Brain pericyte (primary cell): ENCODE results near the gene FBP2.
"Not testable (repeated sequence)": the region's sequence is repeated elsewhere in the genome, so short reads cannot be mapped to it uniquely, and the experiment has no call there.

Experiments used
- DNase-seq: peaks from one replicate; pipeline ENCODE4 v3.0.0-alpha.2; 2012; ENCODE audit warnings: low read depth, low spot score

The FBP2 gene

GRCh38 chr9:94563548-94563947 lies 30.1 kb downstream of the FBP2 start:
- no peak for DNase-seq

- no peak for DNase-seq
Measured at GRCh38 chr9:94560237-94560636, 33.4 kb downstream of the FBP2 start.

- no peak for DNase-seq
Measured at GRCh38 chr9:94557376-94557775, 36.2 kb downstream of the FBP2 start.

GRCh38 chr9:94554439-94555331 lies 38.9 kb downstream of the FBP2 start, which contains the start of gene PCAT7:
PCAT7 (plus strand) TSS chr9:94555083.
- no peak for DNase-seq

- DNase-seq: no peak
Measured at GRCh38 chr9:94554078-94554438, 39.6 kb downstream of the FBP2 start.

GRCh38 chr9:94553029-94553938 lies 40.3 kb downstream of the FBP2 start:
- DNase-seq: no peak

GRCh38 chr9:94545940-94546339 lies 47.7 kb downstream of the FBP2 start:
- no peak for DNase-seq

GRCh38 chr9:94544335-94544734 lies 49.3 kb downstream of the FBP2 start:
- DNase-seq: not testable (repeated sequence)

- no peak for DNase-seq
Measured at GRCh38 chr9:94538908-94539307, 54.7 kb downstream of the FBP2 start.

- DNase-seq: no peak
Measured at GRCh38 chr9:94534901-94535300, 58.7 kb downstream of the FBP2 start.

- no peak for DNase-seq
Measured at GRCh38 chr9:94533601-94534000, 60.0 kb downstream of the FBP2 start.

GRCh38 chr9:94533155-94533554 lies 60.5 kb downstream of the FBP2 start:
- no peak for DNase-seq

GRCh38 chr9:94528886-94529285 lies 64.7 kb downstream of the FBP2 start:
- no peak for DNase-seq

GRCh38 chr9:94526951-94527350 lies 66.7 kb downstream of the FBP2 start:
- DNase-seq: no peak

- no peak for DNase-seq
Measured at GRCh38 chr9:94526271-94526670, 67.4 kb downstream of the FBP2 start.

GRCh38 chr9:94525396-94526035 lies 68.1 kb downstream of the FBP2 start:
- DNase-seq: no peak

- DNase-seq: no peak
Measured at GRCh38 chr9:94517254-94517653, 76.4 kb downstream of the FBP2 start.

GRCh38 chr9:94514722-94515121 lies 78.9 kb downstream of the FBP2 start:
- no peak for DNase-seq

GRCh38 chr9:94511955-94512265 lies 81.7 kb downstream of the FBP2 start:
- no peak for DNase-seq

GRCh38 chr9:94511134-94511954 lies 82.3 kb downstream of the FBP2 start:
- no peak for DNase-seq
